HepG2 (cell line): ENCODE results near the gene SC5D. TPM values are rescaled to one million over a fixed set of nuclear protein-coding genes. Genes with fewer than 3 reads are reported as not detected.

Source experiments
- ATAC-seq: fragments of 200-7000 bp; cut with Tn5 transposase; 3 replicates; pipeline ENCODE4 v1.9.1; 2020; ENCODE audit warnings: mild to moderate bottlenecking, moderate library complexity
- BruUV-seq: library from RNA; stranded (reverse); fragments of 400-500 nt; replicated peaks from 2 replicates; lab custom pipeline; 2021; lab: Mats Ljungman, UMichigan
- CTCF ChIA-PET: fragments of 300-600 bp; formaldehyde crosslinking; extraction: SDS; loops from one replicate; lab custom pipeline; 2021; ENCODE audit warnings: low total read pairs, inconsistent platforms, low intra/inter-chr PET ratio; lab: Yijun Ruan, JAX
- POLR2A ChIA-PET: fragments of 350-600 bp; sonication (Branson Sonifier 250); formaldehyde crosslinking; loops from one replicate; lab custom pipeline; 2020; ENCODE audit warnings: antibody characterized with exemption, inconsistent platforms; lab: Yijun Ruan, JAX
- DNase-seq: peaks from one replicate; pipeline ENCODE4 v3.0.0-alpha.2; 2015; ENCODE audit warnings: low spot score
- FAIRE-seq: peaks from 3 replicates; lab custom pipeline; 2011; peaks lifted over from hg19 to GRCh38; lab: Jason Lieb, UNC
- H2AFZ ChIP-seq: one replicate; pipeline ENCODE4 v1.6.1; 2011; ENCODE audit warnings: low read length, inconsistent platforms
- H3K27ac ChIP-seq: fragments of 300-600 bp; 3 replicates; pipeline ENCODE4 v1.8.0; 2011; ENCODE audit warnings: mixed run types, mild to moderate bottlenecking, mixed read lengths, low read length, inconsistent platforms; ENCODE audit not compliant: insufficient read depth; ENCODE audit errors: extremely low read length
- H3K27me3 ChIP-seq, 2 experiments: fragments of 200-600 bp in 1 of 2; 2 replicates in 1 of 2; 3 replicates in 1 of 2; pipeline versions ENCODE4 v1.6.0 to v1.8.0; 2011; ENCODE audit warnings: low read length in 2 of 2, mild to moderate bottlenecking in 2 of 2, moderate library complexity in 2 of 2, inconsistent platforms in 1 of 2; ENCODE audit not compliant: insufficient read depth in 2 of 2, control insufficient read depth in 1 of 2
- H3K36me3 ChIP-seq, 2 experiments: fragments of 200-600 bp in 1 of 2; replicated peaks in 1 of 2; 2 replicates in 1 of 2; 3 replicates in 1 of 2; pipeline versions ENCODE4 v1.5.1 to v1.8.0; 2011; ENCODE audit warnings: low read length in 2 of 2, inconsistent platforms in 1 of 2; ENCODE audit not compliant: insufficient read depth in 2 of 2, control insufficient read depth in 1 of 2
- H3K4me1 ChIP-seq: 2 replicates; pipeline ENCODE4 v1.5.1; 2012; ENCODE audit warnings: low read length, inconsistent platforms; ENCODE audit not compliant: insufficient read depth
- H3K4me2 ChIP-seq: 2 replicates; pipeline ENCODE4 v1.6.0; 2011; ENCODE audit warnings: low read depth, low read length, inconsistent platforms
- H3K4me3 ChIP-seq, 3 experiments: fragments of 200-600 bp in 1 of 3; sonication (generic), shearing (Covaris generic) in 1 of 3; replicated peaks in 1 of 3; 2 replicates each; pipeline ENCODE4 v1.5.1; 2011 to 2016; ENCODE audit warnings: low read length in 3 of 3, inconsistent platforms in 2 of 3, low read depth in 2 of 3, mild to moderate bottlenecking in 2 of 3, control low read depth in 1 of 3, mixed read lengths in 1 of 3; ENCODE audit not compliant: insufficient read depth in 1 of 3
- H3K79me2 ChIP-seq: one replicate; pipeline ENCODE4 v1.6.1; 2011; ENCODE audit warnings: low read length, inconsistent platforms; ENCODE audit not compliant: insufficient read depth
- H3K9ac ChIP-seq: 2 replicates; pipeline ENCODE4 v1.6.0; 2011; ENCODE audit warnings: mild to moderate bottlenecking, low read depth, low read length, inconsistent platforms; ENCODE audit not compliant: insufficient read depth
- H3K9me3 ChIP-seq: 2 replicates; pipeline ENCODE4 v1.5.1; 2012; ENCODE audit warnings: mild to moderate bottlenecking, low read length
- H4K20me1 ChIP-seq: 2 replicates; pipeline ENCODE4 v1.6.0; 2011; ENCODE audit warnings: inconsistent platforms, mild to moderate bottlenecking, low read length, moderate library complexity; ENCODE audit not compliant: insufficient read depth
- ASH2L ChIP-seq: fragments of 300-600, 200-600 bp; sonication (generic); IDR thresholded peaks from 2 replicates; pipeline ENCODE4 v1.7.0; 2017; ENCODE audit warnings: low read depth, mild to moderate bottlenecking, moderate library complexity, mixed read lengths, low read length; ENCODE audit not compliant: insufficient read length
- CSRNP2 ChIP-seq: sonication (generic); formaldehyde crosslinking; conservative IDR thresholded peaks from 2 replicates; pipeline ENCODE4 v1.8.0; 2022; ENCODE audit warnings: low read depth, missing genetic modification reagents
- PAXIP1 ChIP-seq: sonication (generic); formaldehyde crosslinking; conservative IDR thresholded peaks from 2 replicates; pipeline ENCODE4 v1.4.0; 2020; ENCODE audit warnings: mild to moderate bottlenecking, missing genetic modification reagents, moderate library complexity
- PLSCR1 ChIP-seq: sonication (generic); formaldehyde crosslinking; IDR thresholded peaks from 2 replicates; pipeline ENCODE4 v1.5.0; 2020; ENCODE audit warnings: missing genetic modification reagents, mild to moderate bottlenecking, borderline replicate concordance
- WGBS: methylation state at CpG from one replicate; pipeline ENCODE4 v1.1.6; 2017; ENCODE audit warnings: low lambda C conversion rate; 5-methylcytosine and 5-hydroxymethylcytosine counted together
- in situ Hi-C: cut with HindIII; loops from 2 replicates; pipeline ENCODE4 v1.10.0; 2017; ENCODE audit warnings: low pct_unique_long_range_greater_than_20kb; ENCODE audit not compliant: extremely low pct_ligation_motif_present
- intact Hi-C: fragments of 100-400 bp; cut with micrococcal nuclease; formaldehyde crosslinking; loops from one replicate; pipeline ENCODE4 v1.10.0; 2022; ENCODE audit not compliant: unreplicated experiment
- polyA plus RNA-seq, 8 experiments: library from polyadenylated mRNA; depleted of rRNA in 3 of 8; stranded (reverse) in 7 of 8; unstranded in 1 of 8; fragments of >200 nt; fragmentation: Illumina TruSeq in 4 of 8; extraction: Trizol in 4 of 8; gene quantifications; 2 replicates each; pipeline versions ENCODE4 v1.2.1 to v1.2.3, GENCODE V29; 2011 to 2016; ENCODE audit warnings: low read depth in 4 of 8, missing spikeins in 1 of 8, mixed read lengths in 1 of 8; ENCODE audit not compliant: insufficient read depth in 1 of 8
- total RNA-seq, 5 experiments: library from RNA; depleted of rRNA; stranded (reverse); fragments of >200 nt; fragmentation: Illumina TruSeq; extraction: Trizol; gene quantifications; 2 replicates each; pipeline ENCODE4 v1.2.3, GENCODE V29; 2016; ENCODE audit warnings: low read depth in 1 of 5

SC5D gene
- total and polyA plus RNA-seq, 2 of the 13 experiments (the other 11 are each of a cell fraction or from before 2014, with no cell fraction given), result 84.4 to 155 TPM

GRCh38 chr11:121291896-121292494 lies 576 bp upstream of the SC5D start (continued):
- TF ChIP-seq PAXIP1, result 0 out of 2 replicates have a peak, but pooled peaks have one; percentile 11

GRCh38 chr11:121293288-121293594 lies 670 bp downstream of the SC5D start:
- peak overlapping the region; percentile 83 to 93 (median 90) for H3K4me3 ChIP-seq
- H3K27ac ChIP-seq, result peak overlapping the region; percentile 66
- H3K9me3 ChIP-seq, result no peaks in the 10 kb centered on the region
- TF ChIP-seq PLSCR1 (CRISPR knock-in tag) (0 out of 2 replicates have a peak, but pooled peaks have one; percentile 66), ASH2L (peak; percentile 15), CSRNP2 (no peak)
- 0% methylated on average over 5 of the region's 5 CpGs for WGBS
- intact Hi-C loops (no loop called here), in situ Hi-C loops (no loop called here)
- H3K4me1 ChIP-seq, result peaks cover 48% of the 10 kb centered on the region
- peaks cover 55% of the 10 kb centered on the region for H3K79me2 ChIP-seq
- ChIA-PET POLR2A (no interaction called here), CTCF (no interaction called here)
- FAIRE-seq (no peak), ATAC-seq (peak; percentile 21), DNase-seq (no peak)
- peak overlapping the region; percentile 100 for H3K4me2 ChIP-seq
- H4K20me1 ChIP-seq, result peaks cover 34% of the 10 kb centered on the region
- peaks cover 0 to 10% of the 10 kb centered on the region in 2 experiments; a peak in 1 of 5 replicates for H3K27me3 ChIP-seq
- peak overlapping the region; percentile 91 for H3K9ac ChIP-seq
- peaks cover 0 to 2% of the 10 kb centered on the region in 2 experiments; a peak in 1 of 5 replicates for H3K36me3 ChIP-seq
- no peak overlapping the region for H2AFZ ChIP-seq
- no TSS peak for BruUV-seq
